Liver (tissue), 9 donors: ENCODE data around the gene MARCHF3. TPM values are rescaled to one million over a fixed set of nuclear protein-coding genes. Genes with fewer than 3 reads are reported as not detected.

Experiments used
- DNase-seq: peaks from one replicate; pipeline ENCODE4 v3.0.0-alpha.2; 2017; ENCODE audit warnings: low spot score
- H3K27ac ChIP-seq, 2 donors: one replicate each; pipeline ENCODE4 v1.7.0; 2013; ENCODE audit warnings: inconsistent platforms in 2 of 2, low read length in 2 of 2, control low read depth in 1 of 2, low read depth in 1 of 2, mild to moderate bottlenecking in 1 of 2
- H3K27me3 ChIP-seq, 4 donors: one replicate each; pipeline versions ENCODE4 v1.6.1 to v1.7.0; 2013; ENCODE audit warnings: low read length in 3 of 4, inconsistent platforms in 1 of 4, mild to moderate bottlenecking in 1 of 4, moderate library complexity in 1 of 4; ENCODE audit not compliant: control insufficient read depth in 4 of 4, insufficient read depth in 4 of 4
- H3K36me3 ChIP-seq, 4 donors: one replicate each; pipeline versions ENCODE4 v1.6.1 to v1.7.0; 2013; ENCODE audit warnings: low read length in 3 of 4, mild to moderate bottlenecking in 3 of 4, low read depth in 1 of 4, moderate library complexity in 1 of 4; ENCODE audit not compliant: control insufficient read depth in 4 of 4, insufficient read depth in 3 of 4
- H3K4me1 ChIP-seq, 4 donors: one replicate each; pipeline versions ENCODE4 v1.6.1 to v1.7.0; 2013; ENCODE audit warnings: low read length in 3 of 4, mild to moderate bottlenecking in 3 of 4, moderate library complexity in 1 of 4; ENCODE audit not compliant: control insufficient read depth in 4 of 4, insufficient read depth in 4 of 4
- H3K4me3 ChIP-seq, 3 donors: one replicate each; pipeline versions ENCODE4 v1.6.1 to v1.7.0; 2013; ENCODE audit warnings: low read length in 3 of 3, control low read depth in 1 of 3, low read depth in 1 of 3, mild to moderate bottlenecking in 1 of 3
- H3K9ac ChIP-seq, 2 donors: one replicate each; pipeline ENCODE4 v1.7.0; 2013; ENCODE audit warnings: low read length in 2 of 2, mild to moderate bottlenecking in 2 of 2, moderate library complexity in 2 of 2, control low read depth in 1 of 2, low read depth in 1 of 2
- H3K9me3 ChIP-seq, 4 donors: one replicate each; pipeline versions ENCODE4 v1.6.1 to v1.7.0; 2013; ENCODE audit warnings: low read length in 3 of 4; ENCODE audit not compliant: control insufficient read depth in 4 of 4
- ATF3 ChIP-seq: IDR thresholded peaks from 2 replicates; pipeline ENCODE4 v1.6.1; 2016; ENCODE audit warnings: antibody characterized with exemption
- CTCF ChIP-seq: fragments of 150-350 bp; IDR thresholded peaks from 2 replicates; pipeline ENCODE4 v1.5.1; 2017; ENCODE audit warnings: improper control_type of control experiment, low read depth, low read length; ENCODE audit not compliant: missing input control
- EGR1 ChIP-seq, 2 donors: IDR thresholded peaks; 2 replicates each; pipeline ENCODE4 v1.6.1; 2016 to 2018; ENCODE audit warnings: antibody characterized with exemption in 2 of 2, low read depth in 2 of 2
- FOXA1 ChIP-seq: IDR thresholded peaks from 2 replicates; pipeline ENCODE4 v1.6.1; 2016; ENCODE audit warnings: antibody characterized with exemption
- FOXA2 ChIP-seq: IDR thresholded peaks from 2 replicates; pipeline ENCODE4 v1.6.1; 2016; ENCODE audit warnings: antibody characterized with exemption
- GABPA ChIP-seq, 2 donors: IDR thresholded peaks in 1 of 2; conservative IDR thresholded peaks in 1 of 2; 2 replicates each; pipeline ENCODE4 v1.6.1; 2016; ENCODE audit warnings: antibody characterized with exemption in 2 of 2, mild to moderate bottlenecking in 1 of 2, moderate library complexity in 1 of 2
- HNF4A ChIP-seq, 2 donors: conservative IDR thresholded peaks; 2 replicates each; pipeline ENCODE4 v1.6.1; 2016; ENCODE audit warnings: antibody characterized with exemption in 2 of 2, mild to moderate bottlenecking in 2 of 2
- HNF4G ChIP-seq: IDR thresholded peaks from 2 replicates; pipeline ENCODE4 v1.6.1; 2016; ENCODE audit warnings: antibody characterized with exemption
- JUND ChIP-seq, 2 donors: IDR thresholded peaks; 2 replicates each; pipeline ENCODE4 v1.6.1; 2016; ENCODE audit warnings: antibody characterized with exemption in 2 of 2
- MAX ChIP-seq: IDR thresholded peaks from 2 replicates; pipeline ENCODE4 v1.6.1; 2016; ENCODE audit warnings: antibody characterized with exemption
- NR2F2 ChIP-seq: IDR thresholded peaks from 2 replicates; pipeline ENCODE4 v1.6.1; 2016; ENCODE audit warnings: antibody characterized with exemption
- RAD21 ChIP-seq, 2 donors: IDR thresholded peaks; 2 replicates each; pipeline ENCODE4 v1.6.1; 2016; ENCODE audit warnings: antibody characterized with exemption in 2 of 2, mild to moderate bottlenecking in 2 of 2
- REST ChIP-seq: IDR thresholded peaks from 2 replicates; pipeline ENCODE4 v1.6.1; 2016; ENCODE audit warnings: antibody characterized with exemption, mild to moderate bottlenecking
- RXRA ChIP-seq, 2 donors: IDR thresholded peaks; 2 replicates each; pipeline ENCODE4 v1.6.1; 2017 to 2018; ENCODE audit warnings: antibody characterized with exemption in 2 of 2, mild to moderate bottlenecking in 1 of 2
- SP1 ChIP-seq: IDR thresholded peaks from 2 replicates; pipeline ENCODE4 v1.6.1; 2018; ENCODE audit warnings: antibody characterized with exemption, mild to moderate bottlenecking
- TAF1 ChIP-seq: conservative IDR thresholded peaks from 2 replicates; pipeline ENCODE4 v1.6.1; 2016; ENCODE audit warnings: antibody characterized with exemption, mild to moderate bottlenecking
- YY1 ChIP-seq: IDR thresholded peaks from 2 replicates; pipeline ENCODE4 v1.6.1; 2016; ENCODE audit warnings: antibody characterized with exemption, mild to moderate bottlenecking
- ZBTB33 ChIP-seq: IDR thresholded peaks from 2 replicates; pipeline ENCODE4 v1.6.1; 2016; ENCODE audit warnings: antibody characterized with exemption
- WGBS: extraction: QIAGEN DNeasy Blood & Tissue Kit; methylation state at CpG from one replicate; pipeline ENCODE4 v1.1.7; 2013; 5-methylcytosine and 5-hydroxymethylcytosine counted together
- polyA plus RNA-seq, 2 donors: library from polyadenylated mRNA; stranded (reverse) in 1 of 2; unstranded in 1 of 2; fragments of 200-250 nt in 1 of 2; fragments of >200 nt in 1 of 2; fragmentation: Nextera tagmentation in 1 of 2; extraction: Ambion mirVana in 1 of 2; gene quantifications; one replicate each; pipeline versions ENCODE4 v1.2.1 to v1.2.3, GENCODE V29; 2013 to 2015
- total RNA-seq, 2 donors: library from RNA; depleted of rRNA; stranded (reverse); fragments of >200 nt; gene quantifications; one replicate each; pipeline ENCODE4 v1.2.3, GENCODE V29; 2014
- donor health status: healthy.
- donor health status: healthy.
- donor health status: healthy.
- donor health status: healthy.
- donor health status: healthy.

Gene MARCHF3
- total and polyA plus RNA-seq, 4 donors, result 0.93 to 51.0 (median 1.4) TPM

- no peak overlapping the region for H3K4me3 ChIP-seq
- no peak overlapping the region for H3K27ac ChIP-seq
- H3K9me3 ChIP-seq, result no peaks in the 10 kb centered on the region
- peaks cover 0 to 2% (median 0%) of the 10 kb centered on the region in 4 donors for H3K36me3 ChIP-seq
- no peak for DNase-seq
- 91% methylated on average over 7 of the region's 7 CpGs for WGBS
- no peaks in the 10 kb centered on the region for H3K4me1 ChIP-seq
- H3K9ac ChIP-seq, result no peak overlapping the region
- TF ChIP-seq GABPA (IDR thresholded peaks at IDR 0.05 in 1 of 2, conservative IDR thresholded peaks at IDR 0.05 in 1 of 2) (no peak), HNF4A (conservative IDR thresholded peaks at IDR 0.05) (no peak), TAF1 (no peak), EGR1 (IDR thresholded peaks at IDR 0.05; ENCODE audit: low read depth in 2 of 2) (no peak), FOXA2 (no peak), RXRA (IDR thresholded peaks at IDR 0.05) (no peak), REST (no peak), JUND (IDR thresholded peaks at IDR 0.05) (no peak), MAX (no peak), CTCF (no peak), FOXA1 (no peak), ATF3 (no peak), ZBTB33 (no peak), HNF4G (no peak), YY1 (no peak), RAD21 (IDR thresholded peaks at IDR 0.05) (no peak), SP1 (no peak), NR2F2 (no peak)
- H3K27me3 ChIP-seq, result no peaks in the 10 kb centered on the region
These were observed 110.8 kb downstream of the MARCHF3 start for GRCh38 chr5:126919566-126919965.

GRCh38 chr5:126918615-126918957 is 111.8 kb downstream of the MARCHF3 start:
- no peaks in the 10 kb centered on the region for H3K9me3 ChIP-seq
- H3K27ac ChIP-seq, result no peak overlapping the region
- H3K4me1 ChIP-seq, result no peaks in the 10 kb centered on the region
- H3K27me3 ChIP-seq, result no peaks in the 10 kb centered on the region
- no peak overlapping the region for H3K9ac ChIP-seq
- no peak for DNase-seq
- WGBS, result 92% methylated on average over 3 of the region's 3 CpGs
- H3K4me3 ChIP-seq, result no peak overlapping the region
- peaks cover 0 to 2% (median 0%) of the 10 kb centered on the region in 4 donors for H3K36me3 ChIP-seq
- TF ChIP-seq SP1, result no peak
- no peak for TF ChIP-seq ATF3
- no peak for TF ChIP-seq YY1
- TF ChIP-seq FOXA2, result no peak
- no peak for TF ChIP-seq HNF4A (conservative IDR thresholded peaks at IDR 0.05)
- TF ChIP-seq TAF1, result no peak
- no peak for TF ChIP-seq FOXA1
- TF ChIP-seq GABPA (IDR thresholded peaks at IDR 0.05 in 1 of 2, conservative IDR thresholded peaks at IDR 0.05 in 1 of 2), result no peak
- TF ChIP-seq NR2F2, result no peak
- no peak for TF ChIP-seq ZBTB33
- TF ChIP-seq REST, result no peak
- no peak for TF ChIP-seq RAD21 (IDR thresholded peaks at IDR 0.05)
- TF ChIP-seq JUND (IDR thresholded peaks at IDR 0.05), result no peak
